HepG2 (cell line): Measurements from ENCODE around the gene TMEM14C. TPM values are rescaled to one million over a fixed set of nuclear protein-coding genes. Genes with fewer than 3 reads are reported as not detected.
A peak's percentile ranks its signal among the peaks of the same experiment; 100 is the strongest.

Source experiments
- ATF4 ChIP-seq, 2 experiments: fragments of 450-650 bp in 1 of 2; sonication (generic) in 1 of 2; formaldehyde crosslinking; IDR thresholded peaks; 2 replicates each; pipeline versions ENCODE4 v1.5.0 to v1.8.0; 2020 to 2022; ENCODE audit warnings: mild to moderate bottlenecking in 1 of 2, missing genetic modification reagents in 1 of 2
- ATRX ChIP-seq: sonication (generic); formaldehyde crosslinking; IDR thresholded peaks from 2 replicates; pipeline ENCODE4 v1.4.0; 2020; ENCODE audit warnings: missing genetic modification reagents, borderline replicate concordance
- EED ChIP-seq: sonication (generic); formaldehyde crosslinking; IDR thresholded peaks from 2 replicates; pipeline ENCODE4 v1.5.0; 2020; ENCODE audit warnings: mild to moderate bottlenecking, missing genetic modification reagents
- FIP1L1 ChIP-seq: fragments of 200-400 bp; formaldehyde crosslinking; IDR thresholded peaks from 2 replicates; pipeline ENCODE4 v1.6.1; 2018; ENCODE audit warnings: low read depth, mild to moderate bottlenecking, low read length, moderate library complexity, borderline replicate concordance; ENCODE audit not compliant: insufficient read depth
- GLMP ChIP-seq: sonication (generic); formaldehyde crosslinking; IDR thresholded peaks from 2 replicates; pipeline ENCODE4 v1.9.0; 2021; ENCODE audit warnings: missing genetic modification reagents, mild to moderate bottlenecking, borderline replicate concordance
- GTF3A ChIP-seq: sonication (generic); formaldehyde crosslinking; conservative IDR thresholded peaks from 2 replicates; pipeline ENCODE4 v1.4.0; 2020; ENCODE audit warnings: mild to moderate bottlenecking, missing genetic modification reagents
- HMG20A ChIP-seq: IDR thresholded peaks from 2 replicates; pipeline ENCODE4 v1.6.1; 2016; ENCODE audit warnings: borderline replicate concordance
- HNRNPH1 ChIP-seq: fragments of 200-400 bp; formaldehyde crosslinking; optimal IDR thresholded peaks from 2 replicates; pipeline ENCODE3; 2017; ENCODE audit warnings: mild to moderate bottlenecking, low read depth, low read length
- KLF11 ChIP-seq: IDR thresholded peaks from 2 replicates; pipeline ENCODE4 v1.6.1; 2016; ENCODE audit warnings: missing compliant biosample characterization
- LCORL ChIP-seq, 2 experiments: fragments of 450-650 bp in 1 of 2; sonication (generic) in 1 of 2; formaldehyde crosslinking in 1 of 2; IDR thresholded peaks; 2 replicates each; pipeline versions ENCODE4 v1.5.0 to v1.6.1; 2017 to 2020; ENCODE audit warnings: antibody characterized with exemption in 1 of 2, missing genetic modification reagents in 1 of 2
- NFKB2 ChIP-seq: sonication (generic); formaldehyde crosslinking; IDR thresholded peaks from 2 replicates; pipeline ENCODE4 v1.4.0; 2020; ENCODE audit warnings: missing genetic modification reagents, borderline replicate concordance
- NFKBIZ ChIP-seq: IDR thresholded peaks from 2 replicates; pipeline ENCODE4 v1.6.1; 2018; ENCODE audit warnings: missing genetic modification reagents, missing compliant biosample characterization
- NKX3-1 ChIP-seq: sonication (generic); formaldehyde crosslinking; IDR thresholded peaks from 2 replicates; pipeline ENCODE4 v1.5.0; 2020; ENCODE audit warnings: missing genetic modification reagents
- NR2F2 ChIP-seq: IDR thresholded peaks from 2 replicates; pipeline ENCODE4 v1.6.1; 2012; ENCODE audit warnings: low read depth, inconsistent platforms, borderline replicate concordance
- RBM22 ChIP-seq: fragments of 200-400 bp; formaldehyde crosslinking; optimal IDR thresholded peaks from 2 replicates; pipeline ENCODE3; 2017; ENCODE audit warnings: mild to moderate bottlenecking, low read length, moderate library complexity
- RCOR2 ChIP-seq: IDR thresholded peaks from 2 replicates; pipeline ENCODE4 v1.6.1; 2016; ENCODE audit warnings: missing biosample characterization, missing genetic modification reagents
- RNF2 ChIP-seq: fragments of 450-650 bp; conservative IDR thresholded peaks from 2 replicates; pipeline ENCODE4 v1.6.1; 2016; ENCODE audit warnings: low read depth
- SKI ChIP-seq: fragments of 450-650 bp; IDR thresholded peaks from one replicate; pipeline ENCODE4 v1.6.1; 2018; ENCODE audit warnings: mild to moderate bottlenecking; ENCODE audit not compliant: partially characterized antibody
- SRSF4 ChIP-seq: fragments of 200-400 bp; formaldehyde crosslinking; IDR thresholded peaks from one replicate; pipeline ENCODE4 v1.6.1; 2018; ENCODE audit warnings: mild to moderate bottlenecking, low read depth, low read length, moderate library complexity; ENCODE audit not compliant: poor library complexity, severe bottlenecking
- ZFYVE20 ChIP-seq: sonication (generic); formaldehyde crosslinking; IDR thresholded peaks from 2 replicates; pipeline ENCODE4 v1.8.0; 2023; ENCODE audit warnings: low read depth, mild to moderate bottlenecking, moderate library complexity, missing genetic modification reagents, borderline replicate concordance
- ZNF124 ChIP-seq: sonication (generic); formaldehyde crosslinking; IDR thresholded peaks from 2 replicates; pipeline ENCODE4 v1.4.0; 2020; ENCODE audit warnings: missing genetic modification reagents
- ZNF674 ChIP-seq: sonication (generic); formaldehyde crosslinking; IDR thresholded peaks from 2 replicates; pipeline ENCODE4 v1.5.0; 2020; ENCODE audit warnings: low read depth, mild to moderate bottlenecking, missing genetic modification reagents
- ZNF746 ChIP-seq: sonication (generic); formaldehyde crosslinking; IDR thresholded peaks from 2 replicates; pipeline ENCODE4 v1.8.0; 2022; ENCODE audit warnings: mild to moderate bottlenecking, missing genetic modification reagents
- ZSCAN12 ChIP-seq: sonication (generic); formaldehyde crosslinking; IDR thresholded peaks from 2 replicates; pipeline ENCODE4 v1.9.0; 2021; ENCODE audit warnings: mild to moderate bottlenecking, missing genetic modification reagents
- polyA plus RNA-seq, 8 experiments: library from polyadenylated mRNA; depleted of rRNA in 3 of 8; stranded (reverse) in 7 of 8; unstranded in 1 of 8; fragments of >200 nt; fragmentation: Illumina TruSeq in 4 of 8; extraction: Trizol in 4 of 8; gene quantifications; 2 replicates each; pipeline versions ENCODE4 v1.2.1 to v1.2.3, GENCODE V29; 2011 to 2016; ENCODE audit warnings: low read depth in 4 of 8, missing spikeins in 1 of 8, mixed read lengths in 1 of 8; ENCODE audit not compliant: insufficient read depth in 1 of 8
- total RNA-seq, 5 experiments: library from RNA; depleted of rRNA; stranded (reverse); fragments of >200 nt; fragmentation: Illumina TruSeq; extraction: Trizol; gene quantifications; 2 replicates each; pipeline ENCODE4 v1.2.3, GENCODE V29; 2016; ENCODE audit warnings: low read depth in 1 of 5
- TF ChIP-seq, protein P1 (sequence below): sonication (generic); formaldehyde crosslinking; conservative IDR thresholded peaks from 2 replicates; pipeline ENCODE4 v1.8.0; 2022; ENCODE audit warnings: missing genetic modification reagents
- TF ChIP-seq, protein P2 (sequence below): sonication (generic); formaldehyde crosslinking; IDR thresholded peaks from 2 replicates; pipeline ENCODE4 v1.4.0; 2020; ENCODE audit warnings: missing genetic modification reagents

Gene TMEM14C
- total and polyA plus RNA-seq, 2 of the 13 experiments (the other 11 are each of a cell fraction or from before 2014, with no cell fraction given), result 184 TPM

- no peak for TF ChIP-seq RNF2
- TF ChIP-seq ZFYVE20, result no peak
- TF ChIP-seq NFKB2 (CRISPR knock-in tag), result no peak
- TF ChIP-seq HNRNPH1, result no peak
- TF ChIP-seq RBM22, result peak; percentile 98
- TF ChIP-seq RCOR2, result no peak
- TF ChIP-seq NR2F2, result peak; percentile 33
- TF ChIP-seq ATRX (CRISPR knock-in tag), result no peak
- TF ChIP-seq, protein P1, sequence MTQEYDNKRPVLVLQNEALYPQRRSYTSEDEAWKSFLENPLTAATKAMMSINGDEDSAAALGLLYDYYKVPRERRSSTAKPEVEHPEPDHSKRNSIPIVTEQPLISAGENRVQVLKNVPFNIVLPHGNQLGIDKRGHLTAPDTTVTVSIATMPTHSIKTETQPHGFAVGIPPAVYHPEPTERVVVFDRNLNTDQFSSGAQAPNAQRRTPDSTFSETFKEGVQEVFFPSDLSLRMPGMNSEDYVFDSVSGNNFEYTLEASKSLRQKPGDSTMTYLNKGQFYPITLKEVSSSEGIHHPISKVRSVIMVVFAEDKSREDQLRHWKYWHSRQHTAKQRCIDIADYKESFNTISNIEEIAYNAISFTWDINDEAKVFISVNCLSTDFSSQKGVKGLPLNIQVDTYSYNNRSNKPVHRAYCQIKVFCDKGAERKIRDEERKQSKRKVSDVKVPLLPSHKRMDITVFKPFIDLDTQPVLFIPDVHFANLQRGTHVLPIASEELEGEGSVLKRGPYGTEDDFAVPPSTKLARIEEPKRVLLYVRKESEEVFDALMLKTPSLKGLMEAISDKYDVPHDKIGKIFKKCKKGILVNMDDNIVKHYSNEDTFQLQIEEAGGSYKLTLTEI (CRISPR knock-in tag), result no peak
- TF ChIP-seq HMG20A, result no peak
- TF ChIP-seq EED, result no peak
- TF ChIP-seq FIP1L1, result peak; percentile 52; the same call in 1 of the 2 replicates
- no peak for TF ChIP-seq ZSCAN12 (CRISPR knock-in tag)
- no peak for TF ChIP-seq GTF3A
- TF ChIP-seq NKX3-1 (CRISPR knock-in tag), result no peak
- TF ChIP-seq, protein P2, sequence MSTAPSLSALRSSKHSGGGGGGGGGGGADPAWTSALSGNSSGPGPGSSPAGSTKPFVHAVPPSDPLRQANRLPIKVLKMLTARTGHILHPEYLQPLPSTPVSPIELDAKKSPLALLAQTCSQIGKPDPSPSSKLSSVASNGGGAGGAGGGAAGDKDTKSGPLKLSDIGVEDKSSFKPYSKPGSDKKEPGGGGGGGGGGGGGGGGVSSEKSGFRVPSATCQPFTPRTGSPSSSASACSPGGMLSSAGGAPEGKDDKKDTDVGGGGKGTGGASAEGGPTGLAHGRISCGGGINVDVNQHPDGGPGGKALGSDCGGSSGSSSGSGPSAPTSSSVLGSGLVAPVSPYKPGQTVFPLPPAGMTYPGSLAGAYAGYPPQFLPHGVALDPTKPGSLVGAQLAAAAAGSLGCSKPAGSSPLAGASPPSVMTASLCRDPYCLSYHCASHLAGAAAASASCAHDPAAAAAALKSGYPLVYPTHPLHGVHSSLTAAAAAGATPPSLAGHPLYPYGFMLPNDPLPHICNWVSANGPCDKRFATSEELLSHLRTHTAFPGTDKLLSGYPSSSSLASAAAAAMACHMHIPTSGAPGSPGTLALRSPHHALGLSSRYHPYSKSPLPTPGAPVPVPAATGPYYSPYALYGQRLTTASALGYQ (CRISPR knock-in tag), result 0 out of 2 replicates have a peak, but pooled peaks have one; percentile 5
- TF ChIP-seq SRSF4, result no peak
- TF ChIP-seq KLF11 (CRISPR knock-in tag), result no peak
- TF ChIP-seq ZNF124 (CRISPR knock-in tag), result no peak
- no peak for TF ChIP-seq ATF4 (CRISPR knock-in tag; IDR thresholded peaks at IDR 0.05)
- TF ChIP-seq ZNF674 (CRISPR knock-in tag), result no peak
- no peak for TF ChIP-seq ZNF746
- TF ChIP-seq NFKBIZ (CRISPR knock-in tag), result no peak; the same call in 1 of the 2 replicates
- no peak for TF ChIP-seq GLMP (CRISPR knock-in tag)
- no peak for TF ChIP-seq LCORL (IDR thresholded peaks at IDR 0.05)
- TF ChIP-seq LCORL (CRISPR knock-in tag; IDR thresholded peaks at IDR 0.05), result no peak
- no peak for TF ChIP-seq SKI
Observed at GRCh38 chr6:10721850-10722569, 860 bp upstream of the TMEM14C start (continued).
